Dermis lymphatic vessel endothelial cell (primary cell): Measurements from ENCODE around the gene PCDHA9. TPM values are rescaled to one million over a fixed set of nuclear protein-coding genes. Genes with fewer than 3 reads are reported as not detected.

Source experiments
- total RNA-seq: library from RNA; depleted of rRNA; stranded (reverse); fragments of >200 nt; gene quantifications from 2 replicates; pipeline ENCODE4 v1.2.1, GENCODE V29; 2014

PCDHA9 gene
- total RNA-seq, 1 donor from 2014 or later = under 0.01 TPM

Other genes with a start within 250 kb of the PCDHA9 start
- gene CD14, start 215.2 kb upstream of the PCDHA9 start, total RNA-seq = 1.3 and 1.6 TPM in 2 replicates
- 9.8 and 11.7 TPM in 2 replicates for gene TMCO6, start 208.9 kb upstream of the PCDHA9 start, total RNA-seq
- 53.3 and 90.9 TPM in 2 replicates for gene NDUFA2, start 200.8 kb upstream of the PCDHA9 start, total RNA-seq
- 64.8 and 75.5 TPM in 2 replicates for gene IK, start 200.6 kb upstream of the PCDHA9 start, total RNA-seq
- 25.9 and 28.6 TPM in 2 replicates for gene WDR55, start 183.5 kb upstream of the PCDHA9 start, total RNA-seq
- gene DND1, start 174.8 kb upstream of the PCDHA9 start, total RNA-seq = under 0.01 and 0.09 TPM in 2 replicates
- gene HARS1, start 157.0 kb upstream of the PCDHA9 start, total RNA-seq = 39.4 and 52.8 TPM in 2 replicates
- 22.0 and 26.9 TPM in 2 replicates for gene HARS2, start 156.9 kb upstream of the PCDHA9 start, total RNA-seq
- 41.0 and 58.4 TPM in 2 replicates for gene ZMAT2, start 147.9 kb upstream of the PCDHA9 start, total RNA-seq
- under 0.01 and 0.09 TPM in 2 replicates for gene PCDHA1, start 62.2 kb upstream of the PCDHA9 start, total RNA-seq
- under 0.01 TPM in 1 of 2 replicates, not detected in the other for gene PCDHA2, start 53.5 kb upstream of the PCDHA9 start, total RNA-seq
- 0.11 and 0.17 TPM in 2 replicates for gene PCDHA3, start 47.3 kb upstream of the PCDHA9 start, total RNA-seq
- under 0.01 and 0.17 TPM in 2 replicates for gene PCDHA4, start 41.3 kb upstream of the PCDHA9 start, total RNA-seq
- gene PCDHA5, start 26.8 kb upstream of the PCDHA9 start, total RNA-seq = under 0.01 TPM in 1 of 2 replicates, not detected in the other
- gene PCDHA6, start 20.4 kb upstream of the PCDHA9 start, total RNA-seq = 0.09 and 0.11 TPM in 2 replicates
- gene PCDHA7, start 14.1 kb upstream of the PCDHA9 start, total RNA-seq = 0.17 and 0.33 TPM in 2 replicates
- under 0.01 and 0.09 TPM in 2 replicates for gene PCDHA8, start 7.2 kb upstream of the PCDHA9 start, total RNA-seq
- under 0.01 and 0.09 TPM in 2 replicates for gene PCDHA10, start 7.5 kb downstream of the PCDHA9 start, total RNA-seq
- gene PCDHA11, start 20.6 kb downstream of the PCDHA9 start, total RNA-seq = under 0.01 and 0.09 TPM in 2 replicates
- gene PCDHA12, start 26.9 kb downstream of the PCDHA9 start, total RNA-seq = under 0.01 TPM in 1 of 2 replicates, not detected in the other
- 0.09 TPM in 1 of 2 replicates, not detected in the other for gene PCDHA13, start 33.7 kb downstream of the PCDHA9 start, total RNA-seq
- 0.09 and 0.11 TPM in 2 replicates for gene PCDHAC1, start 77.9 kb downstream of the PCDHA9 start, total RNA-seq
- gene PCDHAC2, start 118.1 kb downstream of the PCDHA9 start, total RNA-seq = 0.11 and 0.17 TPM in 2 replicates
- not detected in 2 replicates for gene PCDHB1, start 203.0 kb downstream of the PCDHA9 start, total RNA-seq
- 0.22 and 1.7 TPM in 2 replicates for gene PCDHB2, start 246.2 kb downstream of the PCDHA9 start, total RNA-seq